Measurements from ENCODE around the gene KITLG. TPM values are rescaled to one million over a fixed set of nuclear protein-coding genes. Genes with fewer than 3 reads are reported as not detected.

The KITLG gene
- total and polyA plus RNA-seq, 2 of the 8 experiments (the other 6 are each of a cell fraction or from before 2014, with no cell fraction given): 1.3 to 7.8 TPM

DNA sequence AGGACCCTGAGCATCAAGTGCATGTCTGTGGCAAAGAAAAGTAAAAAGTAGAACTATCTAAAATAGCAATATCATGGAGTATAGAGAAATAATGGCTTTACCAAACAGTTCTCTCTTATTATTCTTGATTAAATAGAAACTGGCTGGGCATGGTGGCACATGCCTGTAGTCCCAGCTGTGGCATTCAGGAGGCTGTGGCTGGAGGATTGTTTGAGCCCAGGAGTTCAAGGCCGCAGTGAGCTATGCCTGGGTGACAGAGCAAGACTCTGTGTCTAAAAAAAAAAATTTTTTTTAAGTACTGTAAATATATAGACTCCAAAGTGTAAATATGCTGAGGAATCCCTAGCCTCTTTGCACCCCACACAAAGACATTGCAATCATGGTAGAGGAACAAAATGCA, 121.9 kb downstream of the KITLG start (continued):
- TF ChIP-seq CHD7 (IDR thresholded peaks at IDR 0.05; ENCODE audit: insufficient replicate concordance, low read length): no peak
- no peak for TF ChIP-seq ATF3 (IDR thresholded peaks at IDR 0.05; ENCODE audit: insufficient read depth, low read depth, low read length)
- TF ChIP-seq JUN (IDR thresholded peaks at IDR 0.05; ENCODE audit: low read depth, low read length): no peak
- no peak for TF ChIP-seq YY1 (IDR thresholded peaks at IDR 0.05; ENCODE audit: low read depth, low read length)
- TF ChIP-seq SAP30 (IDR thresholded peaks at IDR 0.05; ENCODE audit: insufficient read depth, insufficient replicate concordance, low read length): no peak
- no peak for TF ChIP-seq CBX8 (IDR thresholded peaks at IDR 0.05; ENCODE audit: borderline replicate concordance, low read depth, low read length)
- TF ChIP-seq MAX (IDR thresholded peaks at IDR 0.05): no peak
- no peak for TF ChIP-seq EP300 (IDR thresholded peaks at IDR 0.05; ENCODE audit: borderline replicate concordance in 1 of 2, low read depth in 2 of 2, low read length in 2 of 2)
